K562 (cell line): ENCODE measurements around the gene MRO. TPM values are rescaled to one million over a fixed set of nuclear protein-coding genes. Genes with fewer than 3 reads are reported as not detected.

Source experiments
- IRF2 ChIP-seq: sonication (generic); formaldehyde crosslinking; IDR thresholded peaks from 2 replicates; pipeline ENCODE4 v1.8.1; 2022; ENCODE audit warnings: mild to moderate bottlenecking, missing genetic modification reagents
- REST ChIP-seq, 2 experiments: fragments of 450-650 bp; formaldehyde crosslinking in 1 of 2; IDR thresholded peaks; 2 replicates each; pipeline versions ENCODE4 v1.4.0 to v1.6.1; 2014 to 2020; ENCODE audit warnings: mild to moderate bottlenecking in 2 of 2, borderline replicate concordance in 1 of 2, low read depth in 1 of 2
- SMC3 ChIP-seq: conservative IDR thresholded peaks from 2 replicates; pipeline ENCODE4 v1.6.1; 2011; ENCODE audit warnings: low read depth, low read length, improper control_type of control experiment; ENCODE audit not compliant: insufficient read depth
- polyA plus RNA-seq, 8 experiments: library from polyadenylated mRNA; depleted of rRNA in 4 of 8; stranded (reverse) in 5 of 8; unstranded in 3 of 8; fragments of >200 nt; fragmentation: Nextera tagmentation in 2 of 8; fragmentation: Illumina TruSeq in 1 of 8; extraction: Ambion mirVana in 2 of 8; extraction: Trizol in 1 of 8; gene quantifications; 2 replicates each; pipeline versions ENCODE4 v1.2.1 to v1.2.3, GENCODE V29; 2011 to 2014; ENCODE audit warnings: inconsistent platforms in 1 of 8, missing spikeins in 1 of 8
- total RNA-seq, 7 experiments: library from RNA; depleted of rRNA in 6 of 7; stranded (reverse); fragments of >200 nt in 6 of 7; fragmentation: Illumina TruSeq in 2 of 7; extraction: Trizol in 2 of 7; gene quantifications; 2 replicates each; pipeline versions ENCODE4 v1.2.1 to v1.2.3, GENCODE V29; 2011 to 2021; ENCODE audit warnings: low replicate concordance in 1 of 7
- TF ChIP-seq, protein P1 (sequence below), 3 experiments: fragments of 200-800 bp in 1 of 3; sonication (Bioruptor generic) in 1 of 3; sonication (generic) in 1 of 3; formaldehyde crosslinking in 1 of 3; IDR thresholded peaks; 2 replicates each; pipeline versions ENCODE4 v1.6.1 to v1.8.0; 2016 to 2022; ENCODE audit warnings: mild to moderate bottlenecking in 2 of 3, missing compliant biosample characterization in 2 of 3, missing genetic modification characterization in 2 of 3, missing genetic modification reagents in 1 of 3
- TF ChIP-seq, protein P2 (sequence below): sonication (generic); formaldehyde crosslinking; IDR thresholded peaks from 2 replicates; pipeline ENCODE4 v1.8.1; 2023; ENCODE audit warnings: mild to moderate bottlenecking, missing genetic modification reagents

Gene MRO
- total and polyA plus RNA-seq, 9 of the 15 experiments (the other 6 are each of a cell fraction or from before 2014, with no cell fraction given): 0.06 TPM; not detected in 8

DNA sequence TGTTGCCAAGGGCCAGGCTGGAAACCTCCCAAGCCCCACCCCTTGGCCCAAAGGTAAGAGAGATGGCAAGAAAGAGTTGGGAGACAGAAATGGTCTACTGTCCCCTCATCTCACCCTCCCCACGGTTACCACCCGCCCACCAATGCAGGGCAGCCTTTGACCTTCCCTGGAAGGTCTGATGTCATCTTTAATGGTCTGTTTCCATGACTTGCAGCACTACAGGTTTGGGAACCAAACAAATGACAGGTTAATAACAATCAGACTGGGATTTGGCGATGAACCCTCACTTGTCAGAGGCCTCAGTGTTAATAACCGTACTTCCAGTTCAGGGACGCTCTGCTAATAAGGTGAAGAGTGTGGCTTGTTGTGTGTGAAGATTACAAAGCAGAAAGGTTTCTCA lies 70.4 kb downstream of the MRO start (continued):
- TF ChIP-seq REST (IDR thresholded peaks at IDR 0.05; ENCODE audit: borderline replicate concordance) (no peak), REST (CRISPR knock-in tag; IDR thresholded peaks at IDR 0.05; ENCODE audit: low read depth) (no peak), IRF2 (CRISPR knock-in tag) (no peak), SMC3 (no peak)
- TF ChIP-seq, protein P1, sequence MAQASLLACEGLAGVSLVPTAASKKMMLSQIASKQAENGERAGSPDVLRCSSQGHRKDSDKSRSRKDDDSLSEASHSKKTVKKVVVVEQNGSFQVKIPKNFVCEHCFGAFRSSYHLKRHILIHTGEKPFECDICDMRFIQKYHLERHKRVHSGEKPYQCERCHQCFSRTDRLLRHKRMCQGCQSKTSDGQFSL (CRISPR knock-in tag; IDR thresholded peaks at IDR 0.05): no peak
- TF ChIP-seq, protein P1 (tag; IDR thresholded peaks at IDR 0.05): no peak
- TF ChIP-seq, protein P2, sequence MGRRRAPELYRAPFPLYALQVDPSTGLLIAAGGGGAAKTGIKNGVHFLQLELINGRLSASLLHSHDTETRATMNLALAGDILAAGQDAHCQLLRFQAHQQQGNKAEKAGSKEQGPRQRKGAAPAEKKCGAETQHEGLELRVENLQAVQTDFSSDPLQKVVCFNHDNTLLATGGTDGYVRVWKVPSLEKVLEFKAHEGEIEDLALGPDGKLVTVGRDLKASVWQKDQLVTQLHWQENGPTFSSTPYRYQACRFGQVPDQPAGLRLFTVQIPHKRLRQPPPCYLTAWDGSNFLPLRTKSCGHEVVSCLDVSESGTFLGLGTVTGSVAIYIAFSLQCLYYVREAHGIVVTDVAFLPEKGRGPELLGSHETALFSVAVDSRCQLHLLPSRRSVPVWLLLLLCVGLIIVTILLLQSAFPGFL (CRISPR knock-in tag): no peak
